IMR-90 (cell line): ENCODE measurements around the gene IL17B. TPM values are rescaled to one million over a fixed set of nuclear protein-coding genes. Genes with fewer than 3 reads are reported as not detected.

ENCODE experiments used
- ATAC-seq: fragments of 200-7000 bp; cut with Tn5 transposase; 2 replicates; pipeline ENCODE4 v1.9.1; 2020; ENCODE audit warnings: low read depth, mild to moderate bottlenecking, moderate library complexity
- BruUV-seq: library from RNA; stranded (reverse); fragments of 400-500 nt; replicated peaks from 2 replicates; lab custom pipeline; 2021; lab: Mats Ljungman, UMichigan
- CTCF ChIA-PET: fragments of 300-600 bp; formaldehyde crosslinking; extraction: SDS; loops from one replicate; lab custom pipeline; 2021; ENCODE audit warnings: antibody characterized with exemption; lab: Yijun Ruan, JAX
- POLR2A ChIA-PET: fragments of 300-600 bp; sonication (Branson Sonifier 250); formaldehyde crosslinking; loops from one replicate; lab custom pipeline; 2022; ENCODE audit warnings: antibody characterized with exemption; ENCODE audit not compliant: unreplicated experiment; lab: Charles Lee
- DNase-seq: peaks from one replicate; pipeline ENCODE4 v3.0.0; 2013
- H2AFZ ChIP-seq: replicated peaks from 2 replicates; pipeline ENCODE3; 2013; ENCODE audit warnings: low read length, mild to moderate bottlenecking; ENCODE audit not compliant: poor library complexity
- H2AK5ac ChIP-seq: 2 replicates; pipeline ENCODE4 v1.6.1; 2013; ENCODE audit warnings: low read depth, low read length, inconsistent platforms
- H2AK9ac ChIP-seq: replicated peaks from 2 replicates; pipeline ENCODE3; 2013; ENCODE audit warnings: mild to moderate bottlenecking, low read depth, low read length, moderate library complexity; ENCODE audit not compliant: poor library complexity
- H2BK120ac ChIP-seq: 2 replicates; pipeline ENCODE4 v1.6.1; 2013; ENCODE audit warnings: low read depth, low read length, inconsistent platforms
- H2BK15ac ChIP-seq: 3 replicates; pipeline ENCODE4 v1.6.1; 2013; ENCODE audit warnings: low read depth, low read length, inconsistent platforms
- H2BK20ac ChIP-seq: 2 replicates; pipeline ENCODE4 v1.6.1; 2013; ENCODE audit warnings: low read depth, mild to moderate bottlenecking, inconsistent platforms, low read length, moderate library complexity
- H2BK5ac ChIP-seq: 2 replicates; pipeline ENCODE4 v1.6.1; 2013; ENCODE audit warnings: mild to moderate bottlenecking, low read depth, low read length, inconsistent platforms; ENCODE audit not compliant: poor library complexity, severe bottlenecking
- H3K14ac ChIP-seq: replicated peaks from 2 replicates; pipeline ENCODE4 v1.6.1; 2013; ENCODE audit warnings: low read depth, low read length, inconsistent platforms
- H3K18ac ChIP-seq: 2 replicates; pipeline ENCODE4 v1.6.1; 2013; ENCODE audit warnings: low read depth, low read length, control low read depth
- H3K23ac ChIP-seq: 2 replicates; pipeline ENCODE4 v1.6.1; 2013; ENCODE audit warnings: low read depth, low read length, inconsistent platforms
- H3K27ac ChIP-seq: 2 replicates; pipeline ENCODE4 v1.5.1; 2013; ENCODE audit warnings: mild to moderate bottlenecking, control low read depth, low read length; ENCODE audit not compliant: insufficient read depth
- H3K27me3 ChIP-seq: 2 replicates; pipeline ENCODE4 v1.6.1; 2013; ENCODE audit warnings: low read length; ENCODE audit not compliant: control insufficient read depth, insufficient read depth
- H3K36me3 ChIP-seq: 2 replicates; pipeline ENCODE4 v1.6.1; 2013; ENCODE audit warnings: low read length, mixed read lengths; ENCODE audit not compliant: control insufficient read depth, insufficient read depth
- H3K4ac ChIP-seq: 2 replicates; pipeline ENCODE4 v1.6.1; 2013; ENCODE audit warnings: low read depth, low read length, inconsistent platforms
- H3K4me1 ChIP-seq: 2 replicates; pipeline ENCODE4 v1.6.1; 2013; ENCODE audit warnings: low read length, mixed read lengths; ENCODE audit not compliant: control insufficient read depth, insufficient read depth
- H3K4me2 ChIP-seq: 2 replicates; pipeline ENCODE4 v1.6.1; 2013; ENCODE audit warnings: low read depth, mild to moderate bottlenecking, control low read depth, low read length, moderate library complexity
- H3K4me3 ChIP-seq: 2 replicates; pipeline ENCODE4 v1.5.1; 2013; ENCODE audit warnings: low read depth, mild to moderate bottlenecking, control low read depth, low read length, moderate library complexity; ENCODE audit not compliant: insufficient read depth
- H3K56ac ChIP-seq: 2 replicates; pipeline ENCODE4 v1.6.1; 2013; ENCODE audit warnings: low read length, inconsistent platforms; ENCODE audit not compliant: insufficient read depth; ENCODE audit errors: extremely low read depth
- H3K79me1 ChIP-seq, 2 experiments: 2 replicates each; pipeline ENCODE4 v1.6.1; 2013; ENCODE audit warnings: low read length in 2 of 2, inconsistent platforms in 1 of 2, low read depth in 1 of 2
- H3K9ac ChIP-seq: 2 replicates; pipeline ENCODE4 v1.6.1; 2013; ENCODE audit warnings: low read depth, low read length, control low read depth
- H3K9me1 ChIP-seq: 2 replicates; pipeline ENCODE4 v1.6.1; 2013; ENCODE audit warnings: low read length, inconsistent platforms; ENCODE audit not compliant: insufficient read depth
- H3K9me3 ChIP-seq: 2 replicates; pipeline ENCODE4 v1.6.1; 2013; ENCODE audit warnings: low read length; ENCODE audit not compliant: control insufficient read depth, insufficient read depth
- H4K20me1 ChIP-seq: 2 replicates; pipeline ENCODE4 v1.6.1; 2013; ENCODE audit warnings: low read length, inconsistent platforms; ENCODE audit not compliant: insufficient read depth
- H4K5ac ChIP-seq: 2 replicates; pipeline ENCODE4 v1.6.1; 2013; ENCODE audit warnings: mild to moderate bottlenecking, low read depth, low read length, control low read depth
- H4K8ac ChIP-seq, 2 experiments: 2 replicates each; pipeline ENCODE4 v1.6.1; 2013; ENCODE audit warnings: low read depth in 2 of 2, low read length in 2 of 2, control low read depth in 1 of 2, inconsistent platforms in 1 of 2
- H4K91ac ChIP-seq: 2 replicates; pipeline ENCODE4 v1.6.1; 2013; ENCODE audit warnings: low read depth, low read length, inconsistent platforms; ENCODE audit not compliant: insufficient read depth
- CEBPB ChIP-seq: IDR thresholded peaks from 2 replicates; pipeline ENCODE4 v1.6.1; 2012; ENCODE audit warnings: low read depth, low read length, improper control_type of control experiment
- FOS ChIP-seq: fragments of 150-350 bp; IDR thresholded peaks from 2 replicates; pipeline ENCODE4 v1.6.1; 2016; ENCODE audit warnings: low read depth, low read length
- MAFK ChIP-seq: IDR thresholded peaks from 2 replicates; pipeline ENCODE4 v1.6.1; 2012; ENCODE audit warnings: low read depth, low read length, improper control_type of control experiment
- POLR2A ChIP-seq: IDR thresholded peaks from 2 replicates; pipeline ENCODE4 v1.6.1; 2012; ENCODE audit warnings: mild to moderate bottlenecking, low read depth, low read length
- USF2 ChIP-seq: fragments of 150-350 bp; IDR thresholded peaks from 2 replicates; pipeline ENCODE4 v1.6.1; 2017; ENCODE audit warnings: mild to moderate bottlenecking, antibody characterized with exemption, low read length, low read depth
- WGBS, 2 experiments: methylation state at CpG; one replicate each; pipeline versions ENCODE4 v1.1.5 to v1.1.7; 2013; ENCODE audit warnings: missing lambda C conversion rate in 2 of 2; ENCODE audit not compliant: insufficient read length in 1 of 2; ENCODE audit errors: extremely low coverage in 2 of 2; 5-methylcytosine and 5-hydroxymethylcytosine counted together
- dilution Hi-C: fragments of 300-500 bp; cut with HindIII; formaldehyde crosslinking; loops from one replicate; pipeline ENCODE4 v1.14.3; 2018; ENCODE audit warnings: low sequenced_read_pairs; ENCODE audit not compliant: unreplicated experiment
- in situ Hi-C: fragments of 300-500 bp; cut with MboI; formaldehyde crosslinking; loops from 3 replicates; pipeline ENCODE4 v1.14.3; 2019; ENCODE audit warnings: low sequenced_read_pairs, inconsistent platforms, mixed read lengths
- intact Hi-C: fragments of 100-400 bp; cut with micrococcal nuclease; formaldehyde crosslinking; loops from 2 replicates; pipeline ENCODE4 v1.10.0; 2022
- polyA plus RNA-seq, 3 experiments: library from polyadenylated mRNA; depleted of rRNA; stranded (reverse); fragments of >200 nt; gene quantifications; 2 replicates each; pipeline ENCODE4 v1.2.3, GENCODE V29; 2012; ENCODE audit warnings: low replicate concordance in 1 of 3
- total RNA-seq: library from RNA; depleted of rRNA; stranded (reverse); fragments of >200 nt; gene quantifications from 2 replicates; pipeline ENCODE4 v1.2.3, GENCODE V29; 2012

The IL17B gene
- total and polyA plus RNA-seq, 2 of the 4 experiments (the other 2 are of a cell fraction) = 0.31 TPM; not detected in 1

GRCh38 chr5:149409268-149409948 lies 30.3 kb upstream of the IL17B start:
- H3K14ac ChIP-seq = peak overlapping the region; percentile 98
- H4K5ac ChIP-seq = peak overlapping the region; percentile 48; the same call in 1 of the 2 replicates
- in situ Hi-C loops = no loop called here
- intact Hi-C loops = no loop called here
- H3K4ac ChIP-seq = peak overlapping the region; percentile 97
- peak overlapping the region; percentile 63 for H3K4me3 ChIP-seq
- H3K27me3 ChIP-seq = no peaks in the 10 kb centered on the region
- dilution Hi-C loops = no loop called here
- CTCF ChIA-PET = no interaction called here
- peak overlapping the region; percentile 98 for H4K91ac ChIP-seq
- peak overlapping the region; percentile 85 for H3K4me2 ChIP-seq
- peak overlapping the region; percentile 96 for H3K56ac ChIP-seq
- peak overlapping the region in 1 of 2 experiments; percentile 95; a peak in 3 of 4 replicates for H4K8ac ChIP-seq
- H3K27ac ChIP-seq = peak overlapping the region; percentile 89
- peaks cover 55% of the 10 kb centered on the region for H3K36me3 ChIP-seq
- H2AFZ ChIP-seq = peak overlapping the region; percentile 52
- WGBS, 2 experiments = no CpG with 5 or more reads among the region's 6 CpGs
- peak overlapping the region; percentile 38; the same call in 1 of the 2 replicates for H2BK20ac ChIP-seq
- BruUV-seq = no TSS peak
- peak overlapping the region; percentile 73; the same call in 1 of the 2 replicates for H3K18ac ChIP-seq
- peaks cover 7 to 64% of the 10 kb centered on the region in 2 experiments; a peak in 3 of 4 replicates for H3K79me1 ChIP-seq
- peaks cover 14% of the 10 kb centered on the region for H3K9me1 ChIP-seq
- H3K9me3 ChIP-seq = no peaks in the 10 kb centered on the region
- peak overlapping the region; percentile 49 for H2AK9ac ChIP-seq
- DNase-seq (no peak), ATAC-seq (no peak)
- H3K4me1 ChIP-seq = peaks cover 42% of the 10 kb centered on the region
- peak overlapping the region; percentile 99 for H3K9ac ChIP-seq
- H3K23ac ChIP-seq = peak overlapping the region; percentile 98
- peak overlapping the region; percentile 92 for H2BK5ac ChIP-seq
- POLR2A ChIA-PET = interaction anchor here (0.6 to 0.8 kb wide), 3 partner anchors 11 to 52 kb away, joined by 3 to 4 read pairs (median 3); partner anchors contain the start of gene PCYOX1L
- H2AK5ac ChIP-seq = peak overlapping the region; percentile 99; the same call in 1 of the 2 replicates
- peaks cover 77% of the 10 kb centered on the region for H4K20me1 ChIP-seq
- peak overlapping the region; percentile 24; the same call in 1 of the 3 replicates for H2BK15ac ChIP-seq
- H2BK120ac ChIP-seq = peak overlapping the region; percentile 76
- TF ChIP-seq MAFK (no peak), USF2 (no peak), FOS (no peak), POLR2A (peak; percentile 20; the same call in 1 of the 2 replicates), CEBPB (peak; percentile 67)
